H1 (cell line): ENCODE measurements around the gene SEC14L3. TPM values are rescaled to one million over a fixed set of nuclear protein-coding genes. Genes with fewer than 3 reads are reported as not detected.

ENCODE experiments used
- CTCF ChIA-PET: fragments of 300-600 bp; sonication (Branson Sonifier 250); formaldehyde crosslinking; loops from one replicate; lab custom pipeline; 2021; ENCODE audit not compliant: partially characterized antibody; lab: Charles Lee
- POLR2A ChIA-PET: fragments of 300-600 bp; sonication (Branson Sonifier 250); formaldehyde crosslinking; loops from one replicate; lab custom pipeline; 2021; ENCODE audit warnings: inconsistent platforms; ENCODE audit not compliant: partially characterized antibody; lab: Charles Lee
- DNase-seq, 2 experiments: peaks; one replicate each; pipeline versions ENCODE4 v3.0.0 to v3.0.0-alpha.2; 2010 to 2022; ENCODE audit warnings: low spot score in 2 of 2, low read depth in 1 of 2, mixed read lengths in 1 of 2
- FAIRE-seq: peaks from 2 replicates; lab custom pipeline; 2011; peaks lifted over from hg19 to GRCh38; lab: Jason Lieb, UNC
- H2AFZ ChIP-seq: 2 replicates; pipeline ENCODE4 v1.8.1; 2012; ENCODE audit warnings: low read length, inconsistent platforms
- H2AK5ac ChIP-seq: 2 replicates; pipeline ENCODE4 v1.6.1; 2013; ENCODE audit warnings: low read depth, low read length
- H2BK120ac ChIP-seq: replicated peaks from 2 replicates; pipeline ENCODE3; 2013; ENCODE audit warnings: low read depth, low read length, inconsistent platforms
- H2BK12ac ChIP-seq: 2 replicates; pipeline ENCODE4 v1.6.1; 2013; ENCODE audit warnings: low read depth, low read length
- H2BK15ac ChIP-seq: 2 replicates; pipeline ENCODE4 v1.6.1; 2013; ENCODE audit warnings: low read length
- H2BK20ac ChIP-seq: 2 replicates; pipeline ENCODE4 v1.6.1; 2013; ENCODE audit warnings: low read length
- H2BK5ac ChIP-seq: 2 replicates; pipeline ENCODE4 v1.6.1; 2013; ENCODE audit warnings: low read depth, low read length
- H3K14ac ChIP-seq: 2 replicates; pipeline ENCODE4 v1.6.1; 2013; ENCODE audit warnings: inconsistent platforms; ENCODE audit not compliant: insufficient read length
- H3K18ac ChIP-seq: 2 replicates; pipeline ENCODE4 v1.6.1; 2013; ENCODE audit warnings: low read length; ENCODE audit errors: extremely low read depth
- H3K23ac ChIP-seq: 2 replicates; pipeline ENCODE4 v1.6.1; 2013; ENCODE audit warnings: inconsistent platforms; ENCODE audit not compliant: insufficient read length
- H3K23me2 ChIP-seq: 2 replicates; pipeline ENCODE4 v1.6.1; 2013; ENCODE audit warnings: low read depth, low read length
- H3K27ac ChIP-seq: 2 replicates; pipeline ENCODE4 v1.6.1; 2011; ENCODE audit warnings: low read depth, low read length, inconsistent platforms
- H3K27me3 ChIP-seq, 4 experiments: replicated peaks in 1 of 4; 1 replicate in 1 of 4; 2 replicates in 3 of 4; pipeline versions ENCODE4 v1.6.1 to v1.8.1; 2011 to 2013; ENCODE audit warnings: low read length in 3 of 4, mild to moderate bottlenecking in 3 of 4, inconsistent platforms in 2 of 4, mixed read lengths in 2 of 4, moderate library complexity in 1 of 4; ENCODE audit not compliant: control insufficient read depth in 3 of 4, insufficient read depth in 3 of 4; ENCODE audit errors: extremely low read depth in 1 of 4
- H3K36me3 ChIP-seq, 4 experiments: 2 replicates each; pipeline versions ENCODE4 v1.6.1 to v1.8.1; 2011 to 2013; ENCODE audit warnings: mild to moderate bottlenecking in 4 of 4, low read length in 3 of 4, moderate library complexity in 2 of 4, control low read depth in 1 of 4, inconsistent platforms in 1 of 4; ENCODE audit not compliant: insufficient read depth in 4 of 4, control insufficient read depth in 2 of 4
- H3K4ac ChIP-seq: replicated peaks from 2 replicates; pipeline ENCODE3; 2013; ENCODE audit warnings: low read length, low read depth, mixed read lengths, inconsistent platforms; ENCODE audit not compliant: insufficient read length
- H3K4me1 ChIP-seq, 4 experiments: replicated peaks in 1 of 4; 1 replicate in 1 of 4; 2 replicates in 3 of 4; pipeline versions ENCODE4 v1.6.1 to v1.8.1; 2011 to 2013; ENCODE audit warnings: low read length in 3 of 4, inconsistent platforms in 2 of 4, mixed read lengths in 1 of 4; ENCODE audit not compliant: insufficient read depth in 4 of 4, control insufficient read depth in 3 of 4
- H3K4me2 ChIP-seq, 2 experiments: 2 replicates each; pipeline versions ENCODE4 v1.6.1 to v1.8.1; 2011 to 2013; ENCODE audit warnings: low read depth in 2 of 2, low read length in 2 of 2, control low read depth in 1 of 2, inconsistent platforms in 1 of 2, mild to moderate bottlenecking in 1 of 2; ENCODE audit not compliant: insufficient read depth in 1 of 2
- H3K4me3 ChIP-seq, 4 experiments: fragments of 200-600, 300-600 bp in 1 of 4; sonication (generic), shearing (Covaris generic), sonication (Bioruptor Twin) in 1 of 4; 2 replicates each; pipeline versions ENCODE4 v1.5.1 to v1.8.1; 2011 to 2016; ENCODE audit warnings: low read length in 4 of 4, low read depth in 3 of 4, control low read depth in 2 of 4, inconsistent platforms in 2 of 4, mild to moderate bottlenecking in 2 of 4, mixed read lengths in 1 of 4, moderate library complexity in 1 of 4; ENCODE audit not compliant: insufficient read depth in 2 of 4; ENCODE audit errors: extremely low read depth in 1 of 4
- H3K56ac ChIP-seq: replicated peaks from 2 replicates; pipeline ENCODE3; 2013; ENCODE audit warnings: low read depth, mild to moderate bottlenecking, mixed read lengths, low read length, inconsistent platforms; ENCODE audit not compliant: insufficient read length
- H3K79me1 ChIP-seq: 2 replicates; pipeline ENCODE4 v1.6.1; 2013; ENCODE audit warnings: low read depth, low read length, control low read depth
- H3K79me2 ChIP-seq, 2 experiments: 2 replicates each; pipeline versions ENCODE4 v1.6.1 to v1.8.1; 2012 to 2013; ENCODE audit warnings: low read length in 2 of 2, mild to moderate bottlenecking in 2 of 2, inconsistent platforms in 1 of 2; ENCODE audit not compliant: insufficient read depth in 2 of 2, control insufficient read depth in 1 of 2
- H3K9ac ChIP-seq, 4 experiments: replicated peaks in 1 of 4; 1 replicate in 1 of 4; 2 replicates in 3 of 4; pipeline versions ENCODE4 v1.6.1 to v1.8.1; 2011 to 2013; ENCODE audit warnings: low read depth in 3 of 4, low read length in 3 of 4, control low read depth in 2 of 4, mild to moderate bottlenecking in 2 of 4, moderate library complexity in 2 of 4, inconsistent platforms in 1 of 4; ENCODE audit errors: extremely low read depth in 1 of 4
- H3K9me3 ChIP-seq, 2 experiments: 2 replicates each; pipeline versions ENCODE4 v1.6.1 to v1.8.1; 2012 to 2013; ENCODE audit warnings: mild to moderate bottlenecking in 2 of 2, moderate library complexity in 2 of 2, control low read depth in 1 of 2, inconsistent platforms in 1 of 2, low read depth in 1 of 2, low read length in 1 of 2, mixed read lengths in 1 of 2; ENCODE audit not compliant: insufficient read depth in 2 of 2
- H4K20me1 ChIP-seq, 2 experiments: replicated peaks in 1 of 2; 2 replicates each; pipeline versions ENCODE3 to v1.8.1; 2011 to 2013; ENCODE audit warnings: inconsistent platforms in 2 of 2, low read length in 2 of 2, mild to moderate bottlenecking in 1 of 2; ENCODE audit not compliant: insufficient read depth in 2 of 2, control insufficient read depth in 1 of 2
- H4K5ac ChIP-seq: 2 replicates; pipeline ENCODE4 v1.6.1; 2013; ENCODE audit warnings: low read length, low read depth, mixed read lengths, inconsistent platforms; ENCODE audit not compliant: insufficient read length
- H4K8ac ChIP-seq: 2 replicates; pipeline ENCODE4 v1.8.0; 2013; ENCODE audit warnings: mild to moderate bottlenecking, moderate library complexity, low read length, inconsistent platforms; ENCODE audit not compliant: insufficient read depth; ENCODE audit errors: extremely low read depth
- H4K91ac ChIP-seq: replicated peaks from 2 replicates; pipeline ENCODE3; 2013; ENCODE audit warnings: low read length, mixed read lengths, inconsistent platforms; ENCODE audit not compliant: insufficient read length
- BRCA1 ChIP-seq: IDR thresholded peaks from 2 replicates; pipeline ENCODE4 v1.6.1; 2012; ENCODE audit warnings: low read depth, low read length, improper control_type of control experiment
- CBX5 ChIP-seq: fragments of 300-800, 300-1000 bp; sonication (generic); IDR thresholded peaks from 2 replicates; pipeline ENCODE4 v1.7.1; 2016; ENCODE audit warnings: antibody characterized with exemption, low read length, low read depth
- CBX8 ChIP-seq: fragments of 300-800, 300-1000 bp; sonication (generic); IDR thresholded peaks from 2 replicates; pipeline ENCODE4 v1.7.1; 2016; ENCODE audit warnings: low read depth, low read length, borderline replicate concordance
- EZH2 ChIP-seq: fragments of 200-600 bp; sonication (generic); IDR thresholded peaks from 2 replicates; pipeline ENCODE4 v1.7.1; 2012; ENCODE audit warnings: low read depth, mild to moderate bottlenecking, moderate library complexity, low read length, inconsistent platforms; ENCODE audit not compliant: severe bottlenecking
- GTF2F1 ChIP-seq: IDR thresholded peaks from 2 replicates; pipeline ENCODE4 v1.6.1; 2012; ENCODE audit warnings: low read depth, low read length, improper control_type of control experiment, borderline replicate concordance
- HDAC6 ChIP-seq: IDR thresholded peaks from one replicate; pipeline ENCODE4 v1.7.1; 2012; ENCODE audit warnings: low read depth, mild to moderate bottlenecking, inconsistent platforms, low read length, moderate library complexity
- KDM1A ChIP-seq: fragments of 200-600, 300-600 bp; sonication (generic); IDR thresholded peaks from 2 replicates; pipeline ENCODE4 v1.7.1; 2016; ENCODE audit warnings: mild to moderate bottlenecking, low read length, borderline replicate concordance
- MAFK ChIP-seq: IDR thresholded peaks from 2 replicates; pipeline ENCODE4 v1.6.1; 2012; ENCODE audit warnings: low read depth, mild to moderate bottlenecking, improper control_type of control experiment, low read length
- NRF1 ChIP-seq: IDR thresholded peaks from 2 replicates; pipeline ENCODE4 v1.6.1; 2011; ENCODE audit warnings: mild to moderate bottlenecking, low read depth, low read length, improper control_type of control experiment
- POLR2AphosphoS5 ChIP-seq: IDR thresholded peaks from 2 replicates; pipeline ENCODE4 v1.6.1; 2011; ENCODE audit warnings: low read depth, low read length
- RBBP5 ChIP-seq: IDR thresholded peaks from 2 replicates; pipeline ENCODE4 v1.7.1; 2012; ENCODE audit warnings: low read depth, mild to moderate bottlenecking, inconsistent platforms, low read length, moderate library complexity, borderline replicate concordance
- SP1 ChIP-seq: IDR thresholded peaks from 2 replicates; pipeline ENCODE4 v1.6.1; 2011; ENCODE audit warnings: low read depth, low read length
- SP4 ChIP-seq: IDR thresholded peaks from 2 replicates; pipeline ENCODE4 v1.6.1; 2012; ENCODE audit warnings: low read length, inconsistent platforms
- USF2 ChIP-seq: IDR thresholded peaks from 2 replicates; pipeline ENCODE4 v1.6.1; 2011; ENCODE audit warnings: low read length, improper control_type of control experiment
- WGBS, 2 experiments: shearing (Covaris generic) in 1 of 2; methylation state at CpG; one replicate each; pipeline versions ENCODE4 v1.1.6 to v1.1.7; 2013 to 2015; ENCODE audit warnings: low lambda C conversion rate in 2 of 2, mixed read lengths in 2 of 2, inconsistent platforms in 1 of 2, low coverage in 1 of 2, missing lambda C conversion rate in 1 of 2; ENCODE audit not compliant: insufficient replicate concordance in 2 of 2, insufficient coverage in 1 of 2, insufficient read length in 1 of 2; ENCODE audit errors: extremely low coverage in 1 of 2, missing lambda C conversion rate in 1 of 2; 5-methylcytosine and 5-hydroxymethylcytosine counted together
- polyA plus RNA-seq, 7 experiments: library from polyadenylated mRNA; depleted of rRNA in 3 of 7; stranded (reverse) in 5 of 7; unstranded in 2 of 7; fragments of >200 nt in 5 of 7; fragments of 200-250 nt in 2 of 7; gene quantifications; 1 replicate in 5 of 7; 2 replicates in 1 of 7; 4 replicates in 1 of 7; pipeline versions ENCODE4 v1.2.1 to v1.2.3, GENCODE V29; 2011 to 2013; ENCODE audit warnings: missing spikeins in 2 of 7, mixed read lengths in 2 of 7
- total RNA-seq: library from RNA; stranded (reverse); fragmentation: NEBNext Ultra II Directional; extraction: Animal tissue kit (Norgen Biotek cat#: 25700); gene quantifications from 2 replicates; pipeline ENCODE4 v1.2.1, GENCODE V29; 2021

SEC14L3 gene
- total and polyA plus RNA-seq, 2 of the 8 experiments (the other 6 are each of a cell fraction or from before 2014, with no cell fraction given): not detected

DNA sequence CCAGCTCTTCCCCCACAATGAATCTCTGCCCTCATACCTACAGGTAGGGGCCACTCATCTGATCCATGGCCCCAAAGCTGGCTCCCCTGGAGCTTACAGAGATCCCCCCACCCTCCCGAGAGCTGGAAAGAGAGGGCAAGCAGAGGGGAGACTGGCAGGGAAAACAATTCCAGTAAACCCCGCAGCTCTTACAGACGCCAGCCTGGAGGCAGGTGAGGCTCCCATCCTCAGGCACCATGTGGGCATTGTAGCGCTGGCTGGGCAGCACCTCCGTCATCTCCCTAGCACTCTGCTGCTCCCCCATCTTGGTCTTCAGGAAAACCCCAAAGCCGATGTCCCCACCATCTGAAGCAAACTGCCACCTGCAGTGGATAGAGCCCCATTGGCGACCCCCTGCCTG lies 19.6 kb upstream of the SEC14L3 start:
- Histone ChIP-seq H3K27me3 (no peaks in the 10 kb centered on the region), H4K8ac (no peak overlapping the region), H3K79me1 (no peaks in the 10 kb centered on the region), H3K56ac (no peak overlapping the region), H4K91ac (no peak overlapping the region), H2AFZ (no peak overlapping the region), H2AK5ac (no peak overlapping the region), H2BK12ac (no peak overlapping the region), H2BK15ac (no peak overlapping the region), H3K9ac (no peak overlapping the region), H3K36me3 (no peaks in the 10 kb centered on the region), H3K4me3 (no peak overlapping the region), H3K27ac (no peak overlapping the region), H3K23ac (no peak overlapping the region), H3K4ac (no peak overlapping the region), H3K23me2 (no peaks in the 10 kb centered on the region), H3K14ac (no peak overlapping the region), H2BK5ac (no peak overlapping the region), H2BK120ac (no peak overlapping the region), H2BK20ac (no peak overlapping the region), H3K4me2 (no peak overlapping the region), H3K18ac (no peak overlapping the region), H3K9me3 (no peaks in the 10 kb centered on the region), H4K20me1 (no peaks in the 10 kb centered on the region), H4K5ac (no peak overlapping the region), H3K79me2 (no peaks in the 10 kb centered on the region), H3K4me1 (no peaks in the 10 kb centered on the region; a peak in 1 of 7 replicates)
- DNase-seq (no peak), FAIRE-seq (no peak)
- ChIA-PET POLR2A (interaction anchor here (0.6 to 1.2 kb wide), 2 partner anchors 20 to 118 kb away, joined by 3 read pairs; no protein-coding TSS in a partner anchor), CTCF (interaction anchor here (1.0 to 2.2 kb wide), 11 partner anchors 12 to 115 kb away, joined by 3 to 10 read pairs (median 4); partner anchors contain the start of genes SEC14L3 and SEC14L4)
- 87% methylated on average over 6 of the region's 7 CpGs; no CpG with 5 or more reads in 1 of the 2 experiments for whole genome bisulfite sequencing, 2 experiments
- TF ChIP-seq POLR2AphosphoS5 (no peak), NRF1 (no peak), EZH2 (no peak), CBX5 (no peak), USF2 (no peak), SP1 (no peak), BRCA1 (no peak), RBBP5 (no peak), KDM1A (no peak), HDAC6 (no peak), MAFK (no peak), CBX8 (no peak), GTF2F1 (no peak), SP4 (no peak)
